ENCODE measurements around the gene SCUBE1. TPM values are rescaled to one million over a fixed set of nuclear protein-coding genes. Genes with fewer than 3 reads are reported as not detected.

SCUBE1 gene
- total and polyA plus RNA-seq, 2 donors (not counting 3 experiments of a cell fraction or from before 2014, with no cell fraction given) = 0.07 TPM; not detected in 1

GRCh38 chr22:43246188-43246587 is 97.0 kb downstream of the SCUBE1 start:
- POLR2A ChIA-PET = no interaction called here
- dilution Hi-C loops (cut with MboI; ENCODE audit: extremely low pct_ligation_motif_present, low sequenced_read_pairs) = no loop called here
- DNase-seq (ENCODE audit: low read depth, low spot score) = no peak
- no peaks in the 10 kb centered on the region for H3K36me3 ChIP-seq (ENCODE audit: control insufficient read depth in 2 of 2, extremely low read depth in 1 of 2, insufficient read depth in 2 of 2, low read length in 2 of 2)
- H3K4me2 ChIP-seq (ENCODE audit: insufficient read depth, low read length) = no peak overlapping the region
- intact Hi-C loops (cut with micrococcal nuclease) = no loop called here
- CTCF ChIA-PET = interaction anchor here (0.9 to 1.6 kb wide), 5 partner anchors 14 to 700 kb away, joined by 3 to 5 read pairs (median 4); no protein-coding TSS in a partner anchor
- no peaks in the 10 kb centered on the region for H4K20me1 ChIP-seq (replicated peaks; ENCODE audit: control insufficient read depth, extremely low read depth, insufficient read depth, low read length)
- H3K79me2 ChIP-seq (ENCODE audit: control insufficient read depth, insufficient read depth, low read length) = no peaks in the 10 kb centered on the region
- no peaks in the 10 kb centered on the region for H3K9me1 ChIP-seq (replicated peaks; ENCODE audit: control insufficient read depth, extremely low read depth, insufficient read depth, low read length)
- H3K27ac ChIP-seq (ENCODE audit: insufficient read depth, low read depth, low read length) = no peak overlapping the region
- H3K4me3 ChIP-seq (replicated peaks in 1 of 3; ENCODE audit: insufficient read depth in 1 of 3, low read depth in 1 of 3, low read length in 3 of 3) = no peak overlapping the region
- no TSS peak for BruUV-seq (replicated peaks)
- H3K4me1 ChIP-seq (ENCODE audit: control insufficient read depth, extremely low read depth, insufficient read depth, low read length) = no peaks in the 10 kb centered on the region
- no peak for TF ChIP-seq MAX (IDR thresholded peaks at IDR 0.05; ENCODE audit: insufficient read depth, insufficient read length)
- TF ChIP-seq CTCF (IDR thresholded peaks at IDR 0.05; ENCODE audit: extremely low read depth in 1 of 2, insufficient read depth in 1 of 2, low read depth in 1 of 2, low read length in 2 of 2) = no peak
- no peak for TF ChIP-seq FOS (IDR thresholded peaks at IDR 0.05; ENCODE audit: borderline replicate concordance, insufficient read depth, low read length)
- no peak for TF ChIP-seq EZH2 (IDR thresholded peaks at IDR 0.05; ENCODE audit: borderline replicate concordance, low read depth, low read length, severe bottlenecking)
- TF ChIP-seq MYC (IDR thresholded peaks at IDR 0.05; ENCODE audit: low read depth, low read length) = no peak
- no peak for TF ChIP-seq GATA2 (IDR thresholded peaks at IDR 0.05; ENCODE audit: insufficient read depth, insufficient read length, low read depth, low read length)
- TF ChIP-seq POLR2AphosphoS5 (IDR thresholded peaks at IDR 0.05; ENCODE audit: insufficient read depth, low read depth, low read length) = no peak
- no peak for TF ChIP-seq JUN (IDR thresholded peaks at IDR 0.05; ENCODE audit: borderline replicate concordance, insufficient read depth, insufficient read length, low read depth)
- TF ChIP-seq POLR2A (IDR thresholded peaks at IDR 0.05; ENCODE audit: low read depth, low read length) = no peak
- no peak for FAIRE-seq
- H3K9ac ChIP-seq (replicated peaks; ENCODE audit: extremely low read depth, insufficient read depth, low read length) = no peak overlapping the region
- no peaks in the 10 kb centered on the region for H3K27me3 ChIP-seq (ENCODE audit: control insufficient read depth in 2 of 2, insufficient read depth in 2 of 2, low read length in 2 of 2)
- no peak overlapping the region for H2AFZ ChIP-seq (ENCODE audit: low read depth, low read length)
- no peaks in the 10 kb centered on the region for H3K9me3 ChIP-seq (replicated peaks; ENCODE audit: control insufficient read depth, insufficient read depth, low read length)

Measured in endothelial cell of umbilical vein (primary cell).